Adrenal gland (tissue), 12 donors: ENCODE data around the gene FGF16. TPM values are rescaled to one million over a fixed set of nuclear protein-coding genes. Genes with fewer than 3 reads are reported as not detected.

Experiments
- DNase-seq, 7 donors: peaks; one replicate each; pipeline ENCODE4 v3.0.0-alpha.2; 2019 to 2020
- H3K27ac ChIP-seq, 5 donors: fragments of 200-600 bp; sonication (generic) in 4 of 5; 1 replicate in 3 of 5; 2 replicates in 2 of 5; pipeline versions ENCODE4 v1.5.1 to v1.8.0; 2016 to 2020; ENCODE audit warnings: mild to moderate bottlenecking in 1 of 5
- H3K27me3 ChIP-seq: fragments of 200-600 bp; 2 replicates; pipeline ENCODE4 v1.8.0; 2021
- H3K36me3 ChIP-seq, 2 donors: fragments of 200-600 bp; replicated peaks in 1 of 2; 1 replicate in 1 of 2; 2 replicates in 1 of 2; pipeline versions ENCODE4 v1.5.1 to v1.8.0; 2018 to 2022
- H3K4me1 ChIP-seq, 2 donors: fragments of 200-600 bp; replicated peaks in 1 of 2; 1 replicate in 1 of 2; 2 replicates in 1 of 2; pipeline versions ENCODE4 v1.5.1 to v1.8.0; 2018 to 2021
- H3K4me3 ChIP-seq, 4 donors: fragments of 200-600 bp; sonication (generic) in 3 of 4; one replicate each; pipeline ENCODE4 v1.5.1; 2016 to 2018
- H3K9me3 ChIP-seq, 3 donors: fragments of 200-600 bp; sonication (generic) in 1 of 3; replicated peaks in 1 of 3; 1 replicate in 2 of 3; 2 replicates in 1 of 3; pipeline versions ENCODE4 v1.5.1 to v1.8.0; 2016 to 2021
- CTCF ChIP-seq, 6 experiments: fragments of 450-650 bp in 4 of 6; fragments of 200-600 bp in 2 of 6; sonication (generic) in 1 of 6; IDR thresholded peaks; 1 replicate in 5 of 6; 2 replicates in 1 of 6; pipeline versions ENCODE4 v1.5.1 to v1.8.0; 2016 to 2021; ENCODE audit warnings: antibody characterized with exemption in 6 of 6, mild to moderate bottlenecking in 2 of 6, moderate library complexity in 1 of 6
- POLR2A ChIP-seq, 2 donors: fragments of 450-650 bp; IDR thresholded peaks; one replicate each; pipeline ENCODE4 v1.6.1; 2017; ENCODE audit warnings: antibody characterized with exemption in 2 of 2, mild to moderate bottlenecking in 2 of 2, moderate library complexity in 1 of 2
- WGBS, 4 donors: extraction: QIAGEN DNeasy Blood & Tissue Kit in 2 of 4; methylation state at CpG; one replicate each; pipeline versions ENCODE4 v1.1.5 to v1.1.7; 2013 to 2017; 5-methylcytosine and 5-hydroxymethylcytosine counted together
- intact Hi-C, 2 donors: fragments of 100-400 bp; cut with DNase I; formaldehyde crosslinking; loops; one replicate each; pipeline versions ENCODE4 v1.14.1 to v1.15.0; 2022 to 2023
- polyA plus RNA-seq, 3 donors: library from polyadenylated mRNA; stranded (reverse); fragments of 200-250 nt in 2 of 3; fragments of 350-450 nt in 1 of 3; fragmentation: Illumina TruSeq in 1 of 3; extraction: RNeasy Lipid Tissue Mini Kit (QIAGEN cat#74804) in 1 of 3; gene quantifications; one replicate each; pipeline ENCODE4 v1.2.3, GENCODE V29; 2013 to 2014
- total RNA-seq, 9 donors: library from RNA; depleted of rRNA in 4 of 9; stranded (reverse); fragments of >200 nt in 4 of 9; fragments of 120-200 nt in 1 of 9; fragmentation: NEBNext Ultra II Directional in 1 of 9; extraction: Animal tissue kit (Norgen Biotek cat#: 25700) in 1 of 9; gene quantifications; one replicate each; pipeline versions ENCODE4 v1.1.0 to v1.2.4, GENCODE V29; 2013 to 2023
- donor health status: healthy with polysubstance abuse.
- donor health status: Bipolar disorder and iron deficiency.
- donor health status: DM: yes; HTN: yes; CAD: no.
- donor health status: DM: no; HTN: no; CAD: no.
- donor health status: DM: no; HTN: no; CAD: no.
- donor health status: DM: yes; HTN: yes; CAD: no.

FGF16 gene
- total and polyA plus RNA-seq, 12 donors, result 0.06 to 0.18 (median 0.15) TPM; not detected in 9

- Histone ChIP-seq H3K4me3 (no peak overlapping the region), H3K27me3 (no peaks in the 10 kb centered on the region), H3K9me3 (no peaks in the 10 kb centered on the region), H3K27ac (no peak overlapping the region), H3K36me3 (peaks cover 0 to 10% of the 10 kb centered on the region in 2 donors), H3K4me1 (no peaks in the 10 kb centered on the region)
- intact Hi-C loops, result no loop called here
- DNase-seq, result no peak
- WGBS, 4 donors, result 57 to 83% (median 75%) methylated on average over 2 of the region's 2 CpGs
- TF ChIP-seq POLR2A (IDR thresholded peaks at IDR 0.05) (no peak), CTCF (IDR thresholded peaks at IDR 0.05) (no peak)
Measured at GRCh38 chrX:77505227-77505626, 58.0 kb downstream of the FGF16 start.
